KMS-11 (cell line): ENCODE measurements around the gene BTN1A1.

Experiments
- H2AFZ ChIP-seq: fragments of 200-600 bp; sonication (generic); 2 replicates; pipeline ENCODE4 v1.6.1; 2016; ENCODE audit warnings: antibody characterized with exemption, mixed run types, low read depth
- H3K27ac ChIP-seq: fragments of 200-600 bp; sonication (generic); 2 replicates; pipeline ENCODE4 v1.6.1; 2016; ENCODE audit warnings: mild to moderate bottlenecking, mixed run types
- H3K27me3 ChIP-seq: fragments of 200-600 bp; sonication (generic); 2 replicates; pipeline ENCODE4 v1.6.1; 2017; ENCODE audit warnings: mild to moderate bottlenecking, low read depth, mixed run types, moderate library complexity; ENCODE audit not compliant: insufficient read depth
- H3K36me3 ChIP-seq: fragments of 200-600 bp; sonication (generic); 2 replicates; pipeline ENCODE4 v1.6.1; 2017; ENCODE audit warnings: mild to moderate bottlenecking, mixed run types; ENCODE audit not compliant: insufficient read depth
- H3K4me1 ChIP-seq: fragments of 200-600 bp; sonication (generic); 2 replicates; pipeline ENCODE4 v1.6.1; 2016; ENCODE audit warnings: mild to moderate bottlenecking, low read depth, mixed run types; ENCODE audit not compliant: poor library complexity, severe bottlenecking
- H3K4me2 ChIP-seq: fragments of 200-600 bp; sonication (generic); 2 replicates; pipeline ENCODE4 v1.7.0; 2016; ENCODE audit warnings: mild to moderate bottlenecking, mixed run types
- H3K4me3 ChIP-seq: fragments of 200-600 bp; sonication (generic); IDR thresholded peaks from 2 replicates; pipeline ENCODE4 v1.6.1; 2017; ENCODE audit warnings: low read depth, low read length, mixed read lengths; ENCODE audit not compliant: insufficient read depth
- H3K79me2 ChIP-seq: fragments of 200-600 bp; sonication (generic); 2 replicates; pipeline ENCODE4 v1.6.1; 2016; ENCODE audit warnings: low read depth, mixed run types; ENCODE audit not compliant: insufficient read depth
- H3K9ac ChIP-seq: fragments of 200-600 bp; sonication (generic); 2 replicates; pipeline ENCODE4 v1.6.1; 2016; ENCODE audit warnings: mild to moderate bottlenecking, mixed run types
- H4K20me1 ChIP-seq: fragments of 200-600 bp; sonication (generic); 2 replicates; pipeline ENCODE4 v1.6.1; 2016; ENCODE audit warnings: mild to moderate bottlenecking, mixed run types; ENCODE audit not compliant: insufficient read depth
- CTCF ChIP-seq: fragments of 200-600 bp; sonication (generic); conservative IDR thresholded peaks from 2 replicates; pipeline ENCODE4 v1.6.1; 2017; ENCODE audit warnings: low read depth, mild to moderate bottlenecking, antibody characterized with exemption, low read length, moderate library complexity, mixed read lengths

Gene BTN1A1

GRCh38 chr6:26531897-26532296, 31.8 kb downstream of the BTN1A1 start:
- Histone ChIP-seq H3K27ac (peak overlapping the region; percentile 13; the same call in 1 of the 2 replicates), H3K4me1 (peaks cover 42% of the 10 kb centered on the region), H3K27me3 (no peaks in the 10 kb centered on the region), H3K4me3 (no peak overlapping the region), H4K20me1 (no peaks in the 10 kb centered on the region), H2AFZ (no peak overlapping the region), H3K9ac (no peak overlapping the region; the same call in 1 of the 2 replicates), H3K4me2 (peak overlapping the region; percentile 36; the same call in 1 of the 2 replicates), H3K36me3 (no peaks in the 10 kb centered on the region), H3K79me2 (no peaks in the 10 kb centered on the region)
- TF ChIP-seq CTCF: no peak

- Histone ChIP-seq H3K79me2 (no peaks in the 10 kb centered on the region), H3K4me3 (peak overlapping the region; percentile 42), H3K27me3 (no peaks in the 10 kb centered on the region), H3K4me2 (peak overlapping the region; percentile 79), H2AFZ (peak overlapping the region; percentile 44), H4K20me1 (no peaks in the 10 kb centered on the region), H3K27ac (peak overlapping the region; percentile 48), H3K36me3 (no peaks in the 10 kb centered on the region), H3K9ac (peak overlapping the region; percentile 45), H3K4me1 (peaks cover 42% of the 10 kb centered on the region)
- TF ChIP-seq CTCF: no peak
These were observed 32.8 kb downstream of the BTN1A1 start for GRCh38 chr6:26532699-26533531.

- H2AFZ ChIP-seq: peak overlapping the region; percentile 44
- H3K9ac ChIP-seq: peak overlapping the region; percentile 45
- peak overlapping the region; percentile 79 for H3K4me2 ChIP-seq
- H3K79me2 ChIP-seq: peaks cover 1% of the 10 kb centered on the region; the same call in 1 of the 2 replicates
- H3K36me3 ChIP-seq: no peaks in the 10 kb centered on the region
- peak overlapping the region; percentile 48 for H3K27ac ChIP-seq
- H4K20me1 ChIP-seq: no peaks in the 10 kb centered on the region
- peak overlapping the region; percentile 42 for H3K4me3 ChIP-seq
- TF ChIP-seq CTCF: no peak
- H3K27me3 ChIP-seq: no peaks in the 10 kb centered on the region
- H3K4me1 ChIP-seq: peaks cover 42% of the 10 kb centered on the region
These were observed 33.4 kb downstream of the BTN1A1 start for GRCh38 chr6:26533532-26533931.

- Histone ChIP-seq H3K4me3 (no peak overlapping the region), H3K27me3 (no peaks in the 10 kb centered on the region), H4K20me1 (no peaks in the 10 kb centered on the region), H3K9ac (peak overlapping the region; percentile 15; the same call in 1 of the 2 replicates), H2AFZ (peak overlapping the region; percentile 62), H3K4me2 (peak overlapping the region; percentile 92), H3K27ac (peak overlapping the region; percentile 76), H3K36me3 (no peaks in the 10 kb centered on the region), H3K79me2 (peaks cover 14% of the 10 kb centered on the region), H3K4me1 (peaks cover 50% of the 10 kb centered on the region)
- no peak for TF ChIP-seq CTCF
These were observed 34.8 kb downstream of the BTN1A1 start for GRCh38 chr6:26534681-26535465.
